Muscle layer of colon (tissue), 2 donors: ENCODE measurements around the gene NALCN.

Experiments
- H3K27ac ChIP-seq: one replicate; pipeline ENCODE4 v1.7.0; 2013; ENCODE audit warnings: low read depth, mild to moderate bottlenecking, low read length, moderate library complexity
- H3K27me3 ChIP-seq, 2 donors: one replicate each; pipeline ENCODE4 v1.7.0; 2013; ENCODE audit warnings: low read length in 2 of 2, mild to moderate bottlenecking in 2 of 2; ENCODE audit not compliant: insufficient read depth in 2 of 2, control insufficient read depth in 1 of 2
- H3K36me3 ChIP-seq: one replicate; pipeline ENCODE4 v1.7.0; 2013; ENCODE audit warnings: mild to moderate bottlenecking, low read length; ENCODE audit not compliant: insufficient read depth
- H3K4me1 ChIP-seq: one replicate; pipeline ENCODE4 v1.7.0; 2013; ENCODE audit warnings: mild to moderate bottlenecking, low read length; ENCODE audit not compliant: insufficient read depth
- H3K4me3 ChIP-seq, 2 donors: one replicate each; pipeline ENCODE4 v1.7.0; 2013; ENCODE audit warnings: low read length in 2 of 2, low read depth in 1 of 2, mild to moderate bottlenecking in 1 of 2, moderate library complexity in 1 of 2
- H3K9ac ChIP-seq: one replicate; pipeline ENCODE4 v1.7.0; 2013; ENCODE audit warnings: low read length
- H3K9me3 ChIP-seq: one replicate; pipeline ENCODE4 v1.7.0; 2013; ENCODE audit warnings: mild to moderate bottlenecking, low read length
- donor health status: abdominal sarcoma.
- donor health status: Adenocarcinoma of cecum.

Gene NALCN

DNA sequence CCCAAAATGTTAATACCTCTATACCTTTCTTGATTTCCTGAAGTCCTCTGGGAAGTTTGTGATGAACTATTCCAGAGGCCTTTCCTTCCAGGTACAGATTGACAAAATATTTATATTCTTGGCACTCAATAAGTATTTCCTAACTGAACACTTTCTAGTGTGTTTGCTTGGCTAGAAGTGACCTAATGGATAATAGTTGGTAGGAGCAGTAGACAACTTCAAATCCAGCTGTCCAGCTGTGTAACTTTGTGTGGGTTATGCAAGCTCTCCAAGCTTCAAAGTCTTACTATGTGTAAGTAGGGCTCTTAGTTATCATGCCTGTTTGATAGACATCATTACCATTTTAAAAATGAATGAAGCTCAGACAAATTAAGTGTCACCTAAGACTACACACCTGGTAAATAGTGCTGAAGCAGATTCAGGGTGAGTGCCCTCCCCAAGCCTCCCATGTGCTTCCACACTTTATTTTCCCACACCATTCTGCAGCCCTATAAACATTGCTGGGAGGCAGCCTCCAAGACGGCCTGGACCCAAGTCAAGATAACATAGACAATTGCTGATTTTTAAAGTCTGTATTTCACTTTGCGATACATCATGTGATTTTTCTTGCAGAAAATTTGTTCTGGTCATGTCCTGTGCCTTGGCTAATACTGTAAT, 196.6 kb downstream of the NALCN start:
- no peak overlapping the region for H3K9ac ChIP-seq
- no peaks in the 10 kb centered on the region for H3K4me1 ChIP-seq
- no peak overlapping the region for H3K27ac ChIP-seq
- H3K4me3 ChIP-seq, result no peak overlapping the region
- H3K36me3 ChIP-seq, result no peaks in the 10 kb centered on the region
- H3K27me3 ChIP-seq, result no peaks in the 10 kb centered on the region
- H3K9me3 ChIP-seq, result no peaks in the 10 kb centered on the region

DNA sequence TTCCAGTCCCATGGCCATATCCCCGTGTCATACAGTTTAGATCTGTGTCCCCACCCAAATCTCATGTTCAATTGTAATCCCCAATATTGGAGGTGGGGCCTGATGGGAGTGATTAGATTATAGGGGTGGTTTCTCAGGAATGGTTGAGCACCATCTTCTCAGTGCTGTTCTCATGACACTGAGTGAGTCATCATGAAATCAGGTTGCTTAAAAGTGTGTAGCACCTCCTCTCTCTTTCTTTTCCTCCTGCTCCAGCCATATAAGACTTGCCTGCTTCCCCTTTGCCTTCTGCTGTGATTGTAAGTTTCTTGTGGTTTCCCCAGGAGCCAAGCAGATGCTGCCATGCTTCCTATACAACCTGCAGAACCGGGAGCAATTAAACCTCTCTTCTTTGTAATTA, 197.8 kb downstream of the NALCN start:
- Histone ChIP-seq H3K27me3 (no peaks in the 10 kb centered on the region), H3K4me3 (no peak overlapping the region), H3K27ac (no peak overlapping the region), H3K4me1 (no peaks in the 10 kb centered on the region), H3K9me3 (no peaks in the 10 kb centered on the region), H3K36me3 (no peaks in the 10 kb centered on the region), H3K9ac (no peak overlapping the region)

- H3K27me3 ChIP-seq, result no peaks in the 10 kb centered on the region
- H3K4me3 ChIP-seq, result no peak overlapping the region
- no peak overlapping the region for H3K9ac ChIP-seq
- no peaks in the 10 kb centered on the region for H3K4me1 ChIP-seq
- H3K36me3 ChIP-seq, result no peaks in the 10 kb centered on the region
- no peaks in the 10 kb centered on the region for H3K9me3 ChIP-seq
- H3K27ac ChIP-seq, result no peak overlapping the region
Measured at GRCh38 chr13:101217086-101217485, 199.2 kb downstream of the NALCN start.

DNA sequence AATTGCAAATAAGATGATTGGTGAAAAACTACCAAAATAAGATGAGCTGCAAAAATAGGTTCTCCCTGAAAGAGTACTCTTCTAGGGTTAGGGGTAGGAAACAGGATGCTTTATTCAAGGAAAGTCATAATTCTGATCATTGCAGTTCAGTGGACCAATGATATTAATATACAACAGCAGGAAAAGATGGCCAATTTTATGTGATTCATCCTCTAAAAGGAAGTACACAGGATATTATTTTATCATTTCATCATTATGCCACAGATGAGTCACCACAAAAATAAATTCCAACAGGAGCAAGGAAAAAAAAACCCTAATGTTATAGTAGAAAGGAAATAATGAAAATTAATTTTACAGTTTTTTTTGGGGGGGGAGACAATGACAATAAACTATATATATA, 205.0 kb downstream of the NALCN start:
- Histone ChIP-seq H3K36me3 (no peaks in the 10 kb centered on the region), H3K4me1 (no peaks in the 10 kb centered on the region), H3K27me3 (no peaks in the 10 kb centered on the region), H3K9ac (no peak overlapping the region), H3K27ac (no peak overlapping the region), H3K4me3 (no peak overlapping the region), H3K9me3 (no peaks in the 10 kb centered on the region)

- no peaks in the 10 kb centered on the region for H3K9me3 ChIP-seq
- H3K9ac ChIP-seq, result no peak overlapping the region
- H3K27ac ChIP-seq, result no peak overlapping the region
- no peaks in the 10 kb centered on the region for H3K36me3 ChIP-seq
- no peaks in the 10 kb centered on the region for H3K4me1 ChIP-seq
- no peak overlapping the region for H3K4me3 ChIP-seq
- no peaks in the 10 kb centered on the region for H3K27me3 ChIP-seq
Measured at GRCh38 chr13:101210774-101211173, 205.5 kb downstream of the NALCN start.

GRCh38 chr13:101209206-101209893, 207.0 kb downstream of the NALCN start:
- Histone ChIP-seq H3K4me1 (no peaks in the 10 kb centered on the region), H3K36me3 (no peaks in the 10 kb centered on the region), H3K9ac (no peak overlapping the region), H3K9me3 (no peaks in the 10 kb centered on the region), H3K4me3 (no peak overlapping the region), H3K27me3 (no peaks in the 10 kb centered on the region), H3K27ac (no peak overlapping the region)

DNA sequence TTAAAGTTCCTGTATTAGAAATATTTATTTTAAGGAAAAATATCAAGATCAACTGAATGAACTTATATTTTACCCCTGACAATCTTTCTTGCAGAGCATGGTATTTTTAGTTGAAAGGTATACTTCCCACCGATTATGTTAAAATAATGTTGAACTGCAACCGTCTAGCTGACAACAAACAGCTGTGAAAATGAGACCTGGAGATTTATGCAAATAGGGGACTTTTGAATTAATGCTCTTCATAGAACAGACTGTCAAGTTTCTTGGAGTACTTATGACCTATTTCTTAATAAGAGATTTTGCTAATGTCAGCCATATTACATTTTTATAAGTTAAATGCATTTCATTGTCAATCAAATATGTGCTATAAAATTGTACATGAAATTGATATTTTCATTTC, 210.9 kb downstream of the NALCN start:
- H3K27me3 ChIP-seq, result no peaks in the 10 kb centered on the region
- H3K4me1 ChIP-seq, result no peaks in the 10 kb centered on the region

GRCh38 chr13:101204270-101205020, 211.9 kb downstream of the NALCN start:
- Histone ChIP-seq H3K9me3 (no peaks in the 10 kb centered on the region), H3K36me3 (no peaks in the 10 kb centered on the region), H3K4me1 (no peaks in the 10 kb centered on the region), H3K9ac (no peak overlapping the region), H3K27me3 (no peaks in the 10 kb centered on the region), H3K27ac (no peak overlapping the region), H3K4me3 (no peak overlapping the region)

More for the DNA sequence above, 210.9 kb downstream of the NALCN start:
- Histone ChIP-seq H3K9me3 (no peaks in the 10 kb centered on the region), H3K4me3 (no peak overlapping the region), H3K27ac (no peak overlapping the region), H3K36me3 (no peaks in the 10 kb centered on the region), H3K9ac (no peak overlapping the region)

- H3K9me3 ChIP-seq, result no peaks in the 10 kb centered on the region
- no peaks in the 10 kb centered on the region for H3K27me3 ChIP-seq
- H3K27ac ChIP-seq, result no peak overlapping the region
Measured at GRCh38 chr13:101202590-101202989, 213.7 kb downstream of the NALCN start.

GRCh38 chr13:101190976-101191375, 225.3 kb downstream of the NALCN start:
- H3K9me3 ChIP-seq, result no peaks in the 10 kb centered on the region
- no peak overlapping the region for H3K27ac ChIP-seq
- no peak overlapping the region for H3K9ac ChIP-seq
- H3K4me3 ChIP-seq, result no peak overlapping the region
- H3K4me1 ChIP-seq, result no peaks in the 10 kb centered on the region
- H3K27me3 ChIP-seq, result no peaks in the 10 kb centered on the region
- no peaks in the 10 kb centered on the region for H3K36me3 ChIP-seq

More at GRCh38 chr13:101202590-101202989, 213.7 kb downstream of the NALCN start:
- no peaks in the 10 kb centered on the region for H3K36me3 ChIP-seq
- H3K9ac ChIP-seq, result no peak overlapping the region
- no peak overlapping the region for H3K4me3 ChIP-seq
- no peaks in the 10 kb centered on the region for H3K4me1 ChIP-seq

- Histone ChIP-seq H3K9ac (no peak overlapping the region), H3K4me1 (no peaks in the 10 kb centered on the region), H3K9me3 (no peaks in the 10 kb centered on the region), H3K27ac (no peak overlapping the region), H3K27me3 (no peaks in the 10 kb centered on the region), H3K4me3 (no peak overlapping the region), H3K36me3 (no peaks in the 10 kb centered on the region)
Measured at GRCh38 chr13:101190337-101190736, 226.0 kb downstream of the NALCN start.
